Mucosa of stomach (tissue), 1 donor: ENCODE results near the gene CDKN2D.

ENCODE experiments used
- H3K27me3 ChIP-seq: one replicate; pipeline ENCODE4 v1.7.0; 2013; ENCODE audit warnings: mild to moderate bottlenecking, low read length; ENCODE audit not compliant: control insufficient read depth, insufficient read depth
- H3K36me3 ChIP-seq: one replicate; pipeline ENCODE4 v1.7.0; 2013; ENCODE audit warnings: low read length; ENCODE audit not compliant: control insufficient read depth, insufficient read depth
- H3K4me1 ChIP-seq: one replicate; pipeline ENCODE4 v1.7.0; 2013; ENCODE audit warnings: mild to moderate bottlenecking, low read length; ENCODE audit not compliant: control insufficient read depth, insufficient read depth
- H3K4me3 ChIP-seq: one replicate; pipeline ENCODE4 v1.7.0; 2013; ENCODE audit warnings: low read length
- H3K9ac ChIP-seq: one replicate; pipeline ENCODE4 v1.7.0; 2013; ENCODE audit warnings: mild to moderate bottlenecking, low read length, moderate library complexity
- H3K9me3 ChIP-seq: one replicate; pipeline ENCODE4 v1.7.0; 2013; ENCODE audit warnings: mild to moderate bottlenecking, low read length, moderate library complexity; ENCODE audit not compliant: control insufficient read depth
- donor health status: Pancreatic carcinoma.

The CDKN2D gene

DNA sequence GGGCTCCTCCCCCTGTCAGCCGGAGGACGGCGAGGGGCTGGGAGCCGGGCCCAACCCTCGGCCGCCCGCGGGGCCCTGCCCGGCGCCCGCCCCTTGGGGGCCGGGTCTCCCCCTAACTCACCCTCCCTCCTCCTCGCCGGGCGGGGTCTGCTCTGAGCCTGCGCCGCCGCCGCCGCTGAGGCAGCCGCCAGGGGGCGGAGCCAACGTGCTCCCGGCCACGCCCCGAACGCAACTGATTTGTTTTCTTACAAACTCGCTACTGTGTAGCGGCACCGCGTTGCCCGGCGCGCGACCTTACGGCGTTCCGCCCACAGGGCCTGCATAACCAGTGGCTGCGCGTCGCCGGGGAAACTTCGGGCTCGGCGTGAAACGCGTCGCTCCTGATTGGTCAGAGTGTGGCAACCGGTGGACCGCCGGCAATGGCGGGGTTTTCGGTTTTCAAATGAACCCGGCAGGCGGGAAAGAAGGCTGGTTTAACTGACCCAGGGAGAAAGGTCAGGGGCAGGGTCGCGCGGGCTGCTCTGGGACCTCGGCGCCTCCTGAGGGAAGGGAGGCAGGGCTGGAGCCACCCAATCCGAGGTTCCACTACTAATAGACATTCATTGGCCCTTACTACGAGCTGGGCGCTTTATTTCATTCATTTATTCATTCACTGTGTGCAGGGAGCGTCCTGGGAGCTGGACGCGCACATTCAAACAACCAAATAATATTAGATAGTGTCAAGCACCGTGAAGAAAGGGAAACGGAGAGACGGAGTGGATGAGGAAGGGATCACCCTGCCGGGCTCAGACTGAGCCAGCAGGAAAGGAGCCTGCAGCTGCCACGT, at the start of gene CDKN2D:
Gene CDKN2D (minus strand): TSS at position 154 of the 826 bp plus-strand sequence. CDS start 326 bp downstream, outside the sequence.
- Histone ChIP-seq H3K36me3 (no peaks in the 10 kb centered on the region), H3K9me3 (no peaks in the 10 kb centered on the region), H3K27me3 (no peaks in the 10 kb centered on the region), H3K4me1 (peaks cover 36% of the 10 kb centered on the region), H3K9ac (peak within 1 kb of the TSS; percentile 49), H3K4me3 (peak within 1 kb of the TSS; percentile 51)

DNA sequence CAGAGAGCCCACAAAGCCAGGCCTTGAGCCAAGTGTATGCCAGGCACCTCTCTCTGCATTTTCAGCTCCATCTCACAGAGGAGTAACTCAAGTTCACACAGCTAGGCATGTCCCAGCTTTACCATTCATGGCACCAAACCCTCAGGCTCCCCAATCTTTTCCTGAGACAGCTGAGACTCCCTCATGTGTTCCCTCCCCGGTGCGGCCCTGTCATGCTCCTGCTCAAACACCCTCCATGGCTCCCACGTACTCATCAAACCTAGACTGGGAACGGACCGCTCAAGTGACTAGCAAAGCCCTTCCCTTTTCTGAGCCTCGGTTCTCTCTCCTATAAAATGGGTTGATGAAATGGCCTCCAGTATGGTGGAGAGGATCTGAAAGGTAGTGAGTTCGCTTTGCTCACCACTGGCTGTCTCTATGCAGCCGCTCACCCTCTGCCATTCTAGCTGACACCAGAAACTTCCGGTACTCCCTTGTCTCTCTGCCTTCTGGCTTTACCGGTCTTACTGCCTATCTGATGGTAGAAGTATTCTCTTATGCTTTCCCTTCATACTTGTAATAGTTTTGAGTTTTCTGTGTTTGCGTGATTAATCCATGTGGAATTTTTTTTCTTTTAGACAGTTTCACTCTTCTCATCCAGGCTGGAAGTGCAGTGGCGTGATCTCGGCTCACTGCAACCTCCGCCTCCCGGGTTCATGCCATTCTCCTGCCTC, 48.8 kb upstream of the CDKN2D start:
- Histone ChIP-seq H3K4me1 (peaks cover 33% of the 10 kb centered on the region), H3K9me3 (no peaks in the 10 kb centered on the region), H3K4me3 (no peak overlapping the region), H3K27me3 (no peaks in the 10 kb centered on the region), H3K36me3 (no peaks in the 10 kb centered on the region), H3K9ac (no peak overlapping the region)

DNA sequence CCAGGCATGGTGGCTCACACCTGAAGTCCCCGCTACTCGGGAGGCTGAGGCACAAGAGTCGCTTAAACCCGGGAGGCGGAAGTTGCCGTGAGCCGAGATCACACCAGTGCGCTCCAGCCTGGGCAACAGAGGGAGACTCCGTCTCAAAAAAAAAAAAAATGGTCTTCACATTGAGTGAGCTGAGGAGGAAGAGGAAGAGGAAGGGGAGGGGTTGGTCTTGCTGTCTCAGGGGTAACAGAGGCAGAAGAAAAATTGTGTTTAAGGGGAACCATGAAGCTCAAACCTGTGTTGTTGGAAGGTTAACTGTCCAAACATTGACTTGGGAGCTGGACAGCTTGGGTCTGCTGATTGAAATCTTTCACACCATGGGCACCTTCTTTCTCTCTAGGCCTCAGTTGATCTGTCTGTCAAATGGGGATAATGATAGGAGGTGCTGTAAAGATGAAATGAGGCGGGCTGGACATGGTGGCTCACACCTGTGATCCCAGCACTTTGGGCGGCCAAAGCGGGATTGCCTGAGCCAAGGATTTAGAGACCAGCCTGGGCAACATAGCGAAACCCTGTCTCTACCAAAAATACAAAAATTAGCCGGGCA, 46.7 kb upstream of the CDKN2D start:
- Histone ChIP-seq H3K4me3 (no peak overlapping the region), H3K9me3 (no peaks in the 10 kb centered on the region), H3K4me1 (peaks cover 39% of the 10 kb centered on the region), H3K27me3 (no peaks in the 10 kb centered on the region), H3K36me3 (no peaks in the 10 kb centered on the region), H3K9ac (no peak overlapping the region)

DNA sequence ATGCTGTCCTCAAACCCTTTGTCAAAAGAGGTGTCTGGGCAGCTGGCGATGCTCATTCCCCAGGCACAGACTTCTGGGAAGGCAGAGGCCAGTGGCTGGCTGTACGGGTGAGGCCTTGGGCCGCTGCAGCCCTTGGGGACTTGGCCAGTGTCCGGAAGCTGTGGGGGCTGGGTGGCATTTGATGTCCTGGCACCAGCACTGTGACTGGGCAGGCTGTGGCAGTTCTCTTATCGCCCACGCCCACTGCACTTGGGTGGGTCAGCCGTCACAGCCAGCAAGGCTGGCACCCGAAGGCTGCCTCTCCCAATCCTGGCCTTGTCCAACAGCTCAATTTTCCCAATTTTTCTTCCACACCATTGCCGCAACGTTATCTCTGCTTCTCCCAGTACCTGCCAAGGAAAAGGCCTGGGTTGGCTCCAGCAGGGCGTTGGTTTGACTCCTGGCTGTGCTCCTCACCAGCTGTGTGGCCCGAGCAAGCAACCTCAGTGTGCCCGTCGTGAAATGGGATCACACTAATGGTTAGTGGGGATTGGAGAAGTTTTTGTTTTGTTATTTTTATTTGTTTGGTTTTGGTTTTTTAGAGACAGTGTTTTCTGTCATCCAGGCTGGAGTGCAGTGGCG, 43.8 kb upstream of the CDKN2D start:
- Histone ChIP-seq H3K4me3 (no peak overlapping the region), H3K36me3 (no peaks in the 10 kb centered on the region), H3K4me1 (peaks cover 35% of the 10 kb centered on the region), H3K27me3 (no peaks in the 10 kb centered on the region), H3K9me3 (no peaks in the 10 kb centered on the region), H3K9ac (no peak overlapping the region)

DNA sequence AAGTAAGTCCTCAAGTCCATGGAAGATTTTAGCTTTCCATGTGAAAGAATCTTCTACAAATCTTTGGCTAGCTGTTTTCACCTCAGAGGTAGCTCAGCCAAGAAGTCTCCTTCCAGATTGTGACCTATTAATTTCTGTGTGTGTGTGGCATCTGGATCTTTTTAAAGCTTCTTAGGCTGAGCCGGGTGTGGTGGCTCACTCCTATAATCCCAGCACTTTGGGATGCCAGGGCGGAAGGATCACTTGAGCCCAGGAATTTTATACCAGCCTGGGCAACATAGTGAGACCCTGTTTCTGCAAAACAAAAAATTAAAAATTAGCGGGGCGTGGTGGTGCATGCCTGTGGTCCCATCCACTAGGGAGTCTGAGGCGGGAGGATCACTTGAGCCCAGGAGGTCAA, 43.1 kb upstream of the CDKN2D start:
- Histone ChIP-seq H3K4me3 (no peak overlapping the region), H3K27me3 (no peaks in the 10 kb centered on the region), H3K9ac (no peak overlapping the region), H3K9me3 (no peaks in the 10 kb centered on the region), H3K4me1 (peaks cover 28% of the 10 kb centered on the region), H3K36me3 (no peaks in the 10 kb centered on the region)

DNA sequence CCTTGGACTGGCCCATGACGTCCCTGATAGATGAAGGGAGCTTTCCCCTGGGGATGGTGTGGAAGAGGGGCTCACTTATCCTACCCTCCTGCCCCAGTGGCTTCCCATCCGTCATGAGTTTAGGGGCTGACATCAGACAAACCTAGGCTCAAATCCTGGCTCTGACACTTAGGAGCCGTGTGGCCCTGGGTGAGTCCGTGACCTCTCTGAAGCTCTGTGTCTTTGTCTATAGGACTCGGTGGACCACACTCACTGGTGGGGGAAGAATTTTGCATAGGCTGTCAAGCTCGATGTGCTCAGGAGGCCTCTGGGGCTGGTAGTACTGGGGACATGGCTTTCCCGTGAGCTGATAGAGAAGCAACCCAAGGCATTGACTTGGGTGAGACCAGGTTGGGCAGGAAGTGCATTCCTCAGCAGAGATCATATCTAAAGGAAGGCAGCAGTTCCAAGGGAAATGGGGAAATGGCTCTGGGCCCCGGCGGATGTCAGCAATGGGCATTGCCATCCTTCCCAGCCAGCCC, 35.7 kb upstream of the CDKN2D start:
- Histone ChIP-seq H3K9ac (no peak overlapping the region), H3K9me3 (no peaks in the 10 kb centered on the region), H3K4me3 (no peak overlapping the region), H3K36me3 (no peaks in the 10 kb centered on the region), H3K4me1 (peaks cover 24% of the 10 kb centered on the region), H3K27me3 (no peaks in the 10 kb centered on the region)

DNA sequence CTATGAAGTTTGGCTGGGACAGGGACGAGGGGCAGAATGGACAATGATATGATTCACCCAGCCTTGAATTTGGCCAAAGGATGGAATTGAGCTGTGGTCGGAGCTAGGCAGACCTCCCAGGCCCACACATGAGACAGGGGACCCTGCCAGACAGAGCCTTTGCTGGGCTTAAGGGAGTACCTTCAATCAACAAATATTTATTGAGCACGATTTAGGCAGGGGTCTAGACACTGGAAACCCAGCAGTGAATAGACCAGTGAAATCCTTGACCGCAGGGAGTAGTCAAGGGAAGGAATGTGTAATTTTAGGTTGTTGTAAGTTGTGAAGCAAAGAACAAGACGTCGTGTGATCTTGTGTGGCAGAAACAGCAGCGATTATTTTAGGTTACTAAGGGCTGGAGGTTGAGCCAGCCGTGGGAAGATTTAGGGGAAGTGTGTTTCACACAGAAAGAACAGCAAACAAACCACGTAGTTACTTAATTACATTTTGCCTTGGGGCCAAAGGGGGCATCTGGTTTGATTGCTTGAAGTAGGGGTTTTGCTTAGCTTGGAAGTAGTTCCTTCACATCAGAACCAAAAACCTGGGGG, 35.2 kb upstream of the CDKN2D start:
- Histone ChIP-seq H3K36me3 (no peaks in the 10 kb centered on the region), H3K4me1 (peaks cover 24% of the 10 kb centered on the region), H3K4me3 (no peak overlapping the region), H3K27me3 (no peaks in the 10 kb centered on the region), H3K9me3 (no peaks in the 10 kb centered on the region), H3K9ac (peak overlapping the region; percentile 70)

DNA sequence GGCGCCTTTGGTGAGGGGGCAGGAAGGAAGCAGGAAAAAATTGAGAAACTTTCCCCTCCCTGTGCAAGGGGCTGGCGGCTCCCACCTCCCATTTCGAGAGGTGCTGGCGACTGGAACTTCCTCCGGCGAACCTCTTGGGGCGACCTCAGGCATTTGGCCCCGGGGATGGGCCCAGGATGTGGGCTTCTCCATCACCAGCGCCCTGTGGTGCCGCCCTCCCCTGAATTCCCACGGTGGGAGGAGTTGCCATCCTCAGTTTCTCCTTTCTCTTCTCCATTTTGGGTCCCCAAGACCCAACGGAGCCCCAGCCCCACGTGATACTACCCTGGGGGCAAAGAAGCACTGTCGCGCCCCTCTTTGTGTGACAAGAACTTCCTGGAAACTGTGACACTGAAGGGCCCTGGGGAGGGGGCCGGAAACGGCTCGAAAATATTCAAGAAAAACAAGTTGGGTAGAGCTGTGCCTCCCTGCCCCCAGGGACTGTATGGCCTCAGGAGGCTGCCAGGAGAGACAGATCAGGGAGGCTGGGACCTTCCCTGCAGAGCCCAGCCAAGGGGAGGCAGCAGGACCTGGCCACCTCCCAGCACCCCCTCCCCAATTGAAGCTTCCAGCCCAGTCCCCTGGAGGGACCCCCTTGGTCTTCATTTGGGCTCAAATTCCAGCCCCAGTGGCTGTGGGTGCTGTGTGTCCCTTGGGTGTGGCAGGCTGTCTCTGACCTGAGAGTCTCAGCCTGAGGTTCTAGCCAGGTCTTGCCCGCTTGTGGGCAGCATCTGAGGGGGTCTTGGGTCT, 34.5 kb upstream of the CDKN2D start:
- Histone ChIP-seq H3K4me1 (peaks cover 24% of the 10 kb centered on the region), H3K36me3 (no peaks in the 10 kb centered on the region), H3K9ac (peak overlapping the region; percentile 70), H3K27me3 (no peaks in the 10 kb centered on the region), H3K9me3 (no peaks in the 10 kb centered on the region), H3K4me3 (peak overlapping the region; percentile 56)

DNA sequence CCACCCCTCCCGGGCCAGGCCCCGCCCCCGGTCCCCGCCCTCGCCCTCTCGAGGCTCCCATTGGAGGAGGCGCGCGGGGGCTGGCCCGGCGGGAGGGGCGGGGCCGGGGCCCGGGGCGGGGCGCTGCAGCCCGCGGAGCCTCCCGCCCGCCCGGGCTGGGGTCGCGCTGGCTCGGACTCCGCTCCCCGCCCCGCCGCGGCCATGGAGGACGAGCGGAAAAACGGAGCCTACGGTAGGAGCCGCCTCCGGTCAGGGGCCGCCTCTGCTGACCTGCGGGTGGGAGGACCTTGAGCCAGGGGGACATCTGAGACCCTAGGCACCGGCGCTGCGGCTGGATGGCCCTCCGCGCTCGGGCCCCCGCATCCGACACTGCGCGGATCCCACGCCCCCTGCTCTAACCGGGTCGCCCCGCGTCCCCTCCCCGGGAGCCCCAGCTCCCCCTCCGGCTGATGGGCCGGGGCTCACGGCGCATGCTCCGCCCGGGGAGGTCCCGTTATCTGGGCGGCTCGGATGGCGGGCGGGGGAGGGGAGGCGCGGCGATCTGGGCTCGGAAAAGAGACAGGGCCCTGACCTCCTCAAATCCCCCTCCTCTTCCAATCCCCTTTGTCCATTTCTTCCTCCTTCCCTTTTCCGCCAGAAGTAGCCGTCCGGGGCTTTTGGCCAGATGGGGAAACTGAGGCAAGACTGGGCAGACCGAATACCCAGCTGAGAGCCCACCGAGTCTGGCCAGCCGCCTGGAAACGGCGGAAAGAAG, 33.7 kb upstream of the CDKN2D start:
- Histone ChIP-seq H3K36me3 (no peaks in the 10 kb centered on the region), H3K9ac (peak overlapping the region; percentile 70), H3K9me3 (no peaks in the 10 kb centered on the region), H3K4me1 (peaks cover 24% of the 10 kb centered on the region), H3K27me3 (no peaks in the 10 kb centered on the region), H3K4me3 (peak overlapping the region; percentile 56)

DNA sequence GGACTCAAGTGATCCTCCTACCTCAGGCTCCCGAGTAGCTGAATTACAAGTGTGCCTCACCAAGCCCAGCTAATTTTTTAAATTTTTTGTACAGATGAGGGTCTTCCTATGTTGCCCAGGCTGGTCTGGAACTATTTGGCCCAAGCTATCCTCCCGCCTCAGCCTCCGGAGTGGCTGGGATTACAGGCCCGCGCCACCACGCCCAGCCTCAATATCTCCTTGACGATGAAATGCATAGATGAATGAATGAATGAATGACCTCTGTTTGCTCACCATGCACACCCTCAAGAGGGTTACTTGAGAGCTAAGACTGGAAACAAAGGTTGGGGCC, 33.2 kb upstream of the CDKN2D start:
- no peak overlapping the region for H3K9ac ChIP-seq
- H3K4me3 ChIP-seq: no peak overlapping the region

More for the DNA sequence above, 33.2 kb upstream of the CDKN2D start:
- Histone ChIP-seq H3K27me3 (no peaks in the 10 kb centered on the region), H3K36me3 (no peaks in the 10 kb centered on the region), H3K9me3 (no peaks in the 10 kb centered on the region), H3K4me1 (peaks cover 24% of the 10 kb centered on the region)
